Coronary artery (tissue), 2 donors: Measurements from ENCODE around the gene CCDC102B.
"Not testable (repeated sequence)": the region's sequence is repeated elsewhere in the genome, so short reads cannot be mapped to it uniquely, and the experiment has no call there.

ENCODE experiments used
- DNase-seq: peaks from one replicate; pipeline ENCODE4 v3.0.0-alpha.2; 2017; ENCODE audit warnings: low spot score
- H3K27ac ChIP-seq, 2 donors: fragments of 200-600 bp; sonication (generic); one replicate each; pipeline ENCODE4 v1.5.1; 2016 to 2019
- H3K4me3 ChIP-seq: fragments of 200-600 bp; sonication (generic); 2 replicates; pipeline ENCODE4 v1.5.1; 2016; ENCODE audit warnings: mild to moderate bottlenecking, moderate library complexity
- TF ChIP-seq, protein P1 (sequence below): fragments of 200-600 bp; sonication (generic); IDR thresholded peaks from one replicate; pipeline ENCODE4 v1.5.1; 2019; ENCODE audit warnings: antibody characterized with exemption

The CCDC102B gene

DNA sequence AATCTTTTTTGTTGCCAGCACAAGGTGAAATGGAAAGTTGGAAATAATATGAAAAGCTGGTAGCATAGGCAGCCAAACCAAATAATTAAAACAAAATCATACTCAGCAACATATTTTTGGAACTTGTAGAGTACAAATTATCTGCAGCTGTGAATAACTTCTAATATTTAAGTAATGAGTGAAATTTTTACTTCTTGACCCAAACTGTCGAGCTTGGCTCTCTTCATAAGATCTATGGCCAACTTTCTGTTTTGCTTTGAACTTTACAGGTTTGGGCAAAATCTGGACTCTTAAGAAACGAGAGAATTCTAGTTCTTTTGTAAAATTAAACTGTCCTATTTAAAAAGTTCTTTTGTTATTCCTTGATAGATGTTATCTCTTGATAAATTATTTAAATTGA lies 25.6 kb upstream of the CCDC102B start:
- Histone ChIP-seq H3K4me3 (peak overlapping the region; percentile 41), H3K27ac (no peak overlapping the region)
- TF ChIP-seq, protein P1, sequence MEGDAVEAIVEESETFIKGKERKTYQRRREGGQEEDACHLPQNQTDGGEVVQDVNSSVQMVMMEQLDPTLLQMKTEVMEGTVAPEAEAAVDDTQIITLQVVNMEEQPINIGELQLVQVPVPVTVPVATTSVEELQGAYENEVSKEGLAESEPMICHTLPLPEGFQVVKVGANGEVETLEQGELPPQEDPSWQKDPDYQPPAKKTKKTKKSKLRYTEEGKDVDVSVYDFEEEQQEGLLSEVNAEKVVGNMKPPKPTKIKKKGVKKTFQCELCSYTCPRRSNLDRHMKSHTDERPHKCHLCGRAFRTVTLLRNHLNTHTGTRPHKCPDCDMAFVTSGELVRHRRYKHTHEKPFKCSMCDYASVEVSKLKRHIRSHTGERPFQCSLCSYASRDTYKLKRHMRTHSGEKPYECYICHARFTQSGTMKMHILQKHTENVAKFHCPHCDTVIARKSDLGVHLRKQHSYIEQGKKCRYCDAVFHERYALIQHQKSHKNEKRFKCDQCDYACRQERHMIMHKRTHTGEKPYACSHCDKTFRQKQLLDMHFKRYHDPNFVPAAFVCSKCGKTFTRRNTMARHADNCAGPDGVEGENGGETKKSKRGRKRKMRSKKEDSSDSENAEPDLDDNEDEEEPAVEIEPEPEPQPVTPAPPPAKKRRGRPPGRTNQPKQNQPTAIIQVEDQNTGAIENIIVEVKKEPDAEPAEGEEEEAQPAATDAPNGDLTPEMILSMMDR, result no peak
- DNase-seq, result no peak

DNA sequence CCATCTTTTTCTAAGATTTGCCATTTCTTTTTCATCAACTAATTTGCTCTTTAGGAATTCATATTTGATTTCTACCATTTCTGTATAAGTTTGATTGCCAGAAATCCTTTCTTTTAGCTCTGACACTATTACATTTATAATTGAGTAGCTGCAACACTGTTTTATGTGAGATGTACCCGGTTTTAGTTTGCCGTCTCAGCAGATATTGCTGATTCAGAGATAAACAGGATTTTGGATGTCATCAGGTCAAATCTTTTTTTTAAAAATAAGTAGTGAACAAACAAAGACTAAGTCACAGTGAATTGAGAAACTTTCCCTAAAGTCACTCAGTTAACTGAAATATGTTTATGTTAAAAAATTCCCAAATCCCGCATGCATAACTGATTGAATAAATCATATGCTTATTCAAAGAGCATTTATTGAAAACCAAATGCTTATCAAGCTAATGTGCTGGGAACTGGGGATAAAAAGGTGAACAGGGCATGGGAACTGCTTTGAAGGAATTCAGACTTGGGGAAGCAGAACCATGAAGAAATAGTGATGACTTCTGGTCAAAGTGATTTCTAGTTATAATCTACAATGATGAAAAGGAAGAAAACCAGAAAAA lies 19.5 kb upstream of the CCDC102B start:
- no peak for DNase-seq
- TF ChIP-seq, protein P1, result no peak
- no peak overlapping the region for H3K27ac ChIP-seq
- H3K4me3 ChIP-seq, result no peak overlapping the region

DNA sequence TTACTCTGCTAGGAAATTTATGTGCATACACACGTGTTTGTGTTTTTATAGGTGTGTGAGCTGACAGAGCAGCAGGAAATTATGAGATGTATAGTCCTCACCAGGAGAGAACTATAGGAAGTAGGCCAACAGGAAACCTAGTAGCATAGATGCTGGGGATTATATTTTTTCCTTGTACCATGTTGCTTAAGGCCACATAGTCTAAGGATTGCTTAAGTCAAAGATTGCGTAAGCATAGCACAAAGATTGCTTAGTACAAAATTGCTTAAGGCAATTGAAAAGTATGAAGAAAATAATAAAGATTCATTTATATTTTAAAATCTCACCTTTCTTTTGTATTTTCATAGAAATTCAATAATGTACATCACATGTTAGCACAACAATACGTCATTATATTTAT lies 18.7 kb upstream of the CCDC102B start:
- H3K4me3 ChIP-seq, result no peak overlapping the region
- TF ChIP-seq, protein P1, result no peak
- no peak for DNase-seq
- no peak overlapping the region for H3K27ac ChIP-seq

DNA sequence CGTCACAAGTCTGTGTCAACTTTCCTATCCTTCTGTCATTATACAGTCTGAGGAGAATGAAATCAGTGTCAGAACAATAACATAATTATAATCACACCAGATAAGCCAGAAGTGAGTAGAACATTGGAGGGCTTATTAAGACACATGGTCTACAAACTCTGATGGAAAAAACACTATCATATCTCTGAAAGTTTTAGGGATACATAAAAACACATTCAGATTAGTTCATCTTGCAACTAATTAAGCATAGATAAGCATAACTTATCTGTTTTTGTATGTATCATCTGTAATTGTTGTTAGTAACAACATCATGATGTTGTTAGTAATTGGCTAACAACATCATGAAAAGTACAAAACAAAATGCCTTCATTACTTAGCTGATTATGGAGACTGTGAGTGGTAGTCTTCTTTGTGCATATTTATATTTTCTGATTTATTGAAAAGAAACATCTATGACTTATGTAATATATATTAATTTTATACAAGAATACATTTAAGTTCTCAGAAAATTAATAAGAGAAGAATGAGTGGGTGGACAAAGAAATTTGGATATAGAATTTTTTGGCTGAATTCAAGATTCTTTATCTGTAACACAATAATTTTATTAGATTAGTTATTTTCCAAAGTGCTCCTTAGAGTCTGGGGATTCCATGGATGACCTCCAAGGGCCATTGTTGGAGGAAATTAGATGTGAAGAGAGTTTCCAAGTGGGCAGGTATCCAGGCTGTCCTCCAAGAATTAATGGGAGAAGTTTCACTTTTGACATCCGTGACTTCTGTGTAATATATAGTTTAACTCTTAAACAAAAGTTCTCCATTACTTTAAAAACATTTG lies 16.9 kb upstream of the CCDC102B start:
- no peak overlapping the region for H3K4me3 ChIP-seq
- TF ChIP-seq, protein P1, result no peak
- H3K27ac ChIP-seq, result no peak overlapping the region
- DNase-seq, result no peak

DNA sequence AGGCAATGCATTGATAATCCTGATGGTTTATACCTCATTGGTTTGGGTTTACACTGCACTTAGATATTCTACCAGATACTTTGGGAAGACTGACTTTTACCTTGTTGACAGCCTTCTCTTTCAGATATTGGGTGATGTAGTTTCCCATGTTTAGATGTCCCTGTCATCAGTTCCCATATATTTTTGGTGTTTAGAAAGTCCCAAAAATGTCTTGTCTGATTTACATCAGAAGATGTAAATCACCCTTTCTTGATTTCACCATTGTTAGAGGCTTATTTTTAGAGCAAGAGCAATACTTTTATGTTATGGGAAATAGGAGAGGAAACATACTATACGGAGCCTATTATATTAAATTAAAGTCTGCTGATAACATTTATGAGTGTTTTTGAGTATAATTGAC lies 14.4 kb upstream of the CCDC102B start:
- Histone ChIP-seq H3K27ac (no peak overlapping the region), H3K4me3 (no peak overlapping the region)
- no peak for DNase-seq
- TF ChIP-seq, protein P1, result no peak

DNA sequence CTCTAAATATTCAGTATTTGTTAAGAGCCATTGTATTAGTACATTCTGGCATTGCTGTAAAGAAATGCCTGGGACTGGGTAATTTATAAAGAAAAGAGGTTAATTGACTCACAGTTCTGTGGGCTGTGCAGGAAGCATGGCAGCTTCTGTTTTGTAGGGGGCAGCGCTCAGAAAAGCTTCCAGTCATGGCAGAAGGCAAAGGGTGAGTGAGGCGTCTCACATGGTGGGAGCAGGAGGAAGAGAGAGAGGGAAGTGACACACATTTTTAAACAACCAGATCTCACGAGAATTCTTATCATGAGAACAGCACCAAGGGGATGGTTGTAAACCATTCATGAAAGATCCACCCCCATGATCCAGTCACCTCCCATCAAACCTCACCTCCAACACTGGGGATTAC lies 13.8 kb upstream of the CCDC102B start:
- Histone ChIP-seq H3K4me3 (no peak overlapping the region), H3K27ac (no peak overlapping the region)
- no peak for DNase-seq
- TF ChIP-seq, protein P1, result no peak

DNA sequence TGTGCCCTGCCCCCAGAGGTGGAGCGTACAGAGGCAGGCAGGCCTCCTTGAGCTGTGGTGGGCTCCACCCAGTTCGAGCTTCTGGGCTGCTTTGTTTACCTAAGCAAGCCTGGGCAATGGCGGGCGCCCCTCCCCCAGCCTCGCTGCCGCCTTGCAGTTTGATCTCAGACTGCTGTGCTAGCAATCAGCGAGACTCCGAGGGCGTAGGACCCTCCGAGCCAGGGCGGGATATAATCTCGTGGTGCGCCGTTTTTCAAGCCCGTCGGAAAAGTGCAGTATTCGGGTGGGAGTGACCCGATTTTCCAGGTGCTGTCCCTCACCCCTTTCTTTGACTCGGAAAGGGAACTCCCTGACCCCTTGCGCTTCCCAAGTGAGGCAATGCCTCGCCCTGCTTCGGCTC lies 7.6 kb upstream of the CCDC102B start:
- not testable (repeated sequence) for H3K4me3 ChIP-seq, H3K27ac ChIP-seq, DNase-seq
